GM12878 (cell line): ENCODE results near the gene PACS2. TPM values are rescaled to one million over a fixed set of nuclear protein-coding genes. Genes with fewer than 3 reads are reported as not detected.

Source experiments
- ATAC-seq: fragments of 200-7000 bp; cut with Tn5 transposase; 3 replicates; pipeline ENCODE4 v1.9.1; 2020; ENCODE audit warnings: mild to moderate bottlenecking, moderate library complexity
- BruUV-seq: library from RNA; stranded (reverse); fragments of 400-500 nt; replicated peaks from 2 replicates; lab custom pipeline; 2021; lab: Mats Ljungman, UMichigan
- CTCF ChIA-PET: fragments of 300-600 bp; sonication (Branson Sonifier 250); formaldehyde crosslinking; extraction: SDS; loops from one replicate; lab custom pipeline; 2021; ENCODE audit warnings: inconsistent platforms; lab: Yijun Ruan, JAX
- POLR2A ChIA-PET: fragments of 350-600 bp; formaldehyde crosslinking; extraction: SDS; loops from one replicate; lab custom pipeline; 2021; ENCODE audit warnings: inconsistent platforms; lab: Charles Lee
- RAD21 ChIA-PET: fragments of 300-600 bp; sonication (Branson Sonifier 250); formaldehyde crosslinking; loops from one replicate; lab custom pipeline; 2023; ENCODE audit warnings: antibody characterized with exemption; ENCODE audit not compliant: unreplicated experiment; lab: Charles Lee
- SMC1A ChIA-PET: fragments of 300-600 bp; sonication (Branson Sonifier 250); formaldehyde crosslinking; loops from one replicate; lab custom pipeline; 2023; ENCODE audit not compliant: unreplicated experiment, uncharacterized antibody; lab: Charles Lee
- DNase-seq: peaks from one replicate; pipeline ENCODE4 v3.0.0-alpha.2; 2011; ENCODE audit warnings: low read depth, low spot score
- FAIRE-seq: peaks from 3 replicates; lab custom pipeline; 2011; peaks lifted over from hg19 to GRCh38; lab: Jason Lieb, UNC
- H2AFZ ChIP-seq: 2 replicates; pipeline ENCODE4 v1.6.0; 2011; ENCODE audit warnings: low read depth, low read length, control low read depth; ENCODE audit not compliant: control insufficient read depth
- H3K27ac ChIP-seq: 2 replicates; pipeline ENCODE4 v1.5.1; 2011; ENCODE audit warnings: control low read depth; ENCODE audit not compliant: control insufficient read depth, insufficient read depth
- H3K27me3 ChIP-seq, 2 experiments: replicated peaks in 1 of 2; 2 replicates each; pipeline versions ENCODE4 v1.6.0 to v1.6.1; 2011; ENCODE audit warnings: low read length in 1 of 2; ENCODE audit not compliant: control insufficient read depth in 2 of 2, insufficient read depth in 2 of 2
- H3K36me3 ChIP-seq, 2 experiments: 2 replicates each; pipeline ENCODE4 v1.5.1; 2011; ENCODE audit warnings: low read length in 1 of 2; ENCODE audit not compliant: control insufficient read depth in 2 of 2, insufficient read depth in 2 of 2
- H3K4me1 ChIP-seq: 2 replicates; pipeline ENCODE4 v1.6.1; 2011; ENCODE audit warnings: mild to moderate bottlenecking, low read length, moderate library complexity, mixed read lengths; ENCODE audit not compliant: control insufficient read depth, insufficient read depth
- H3K4me2 ChIP-seq: 2 replicates; pipeline ENCODE4 v1.6.0; 2011; ENCODE audit warnings: control low read depth; ENCODE audit not compliant: control insufficient read depth, insufficient read depth
- H3K4me3 ChIP-seq: fragments of 200-600 bp; sonication (generic); 2 replicates; pipeline ENCODE4 v1.5.1; 2016
- H3K79me2 ChIP-seq: 2 replicates; pipeline ENCODE4 v1.6.0; 2011; ENCODE audit warnings: low read length; ENCODE audit not compliant: control insufficient read depth, insufficient read depth
- H3K9ac ChIP-seq: 2 replicates; pipeline ENCODE4 v1.8.0; 2011; ENCODE audit warnings: low read length, control low read depth, mixed read lengths; ENCODE audit not compliant: control insufficient read depth, insufficient read depth
- H3K9me3 ChIP-seq: replicated peaks from 3 replicates; pipeline ENCODE4 v1.5.1; 2011; ENCODE audit warnings: mild to moderate bottlenecking, low read length; ENCODE audit not compliant: control insufficient read depth, insufficient read depth
- H4K20me1 ChIP-seq: 2 replicates; pipeline ENCODE4 v1.6.0; 2011; ENCODE audit not compliant: control insufficient read depth, insufficient read depth
- CREM ChIP-seq: IDR thresholded peaks from 2 replicates; pipeline ENCODE4 v1.6.1; 2014; ENCODE audit warnings: antibody characterized with exemption, low read depth
- E2F4 ChIP-seq: IDR thresholded peaks from 2 replicates; pipeline ENCODE4 v1.6.1; 2012; ENCODE audit warnings: low read depth, low read length, improper control_type of control experiment
- E4F1 ChIP-seq: fragments of 450-650 bp; IDR thresholded peaks from 2 replicates; pipeline ENCODE4 v1.6.1; 2018; ENCODE audit warnings: borderline replicate concordance, mild to moderate bottlenecking; ENCODE audit not compliant: partially characterized antibody
- FOXM1 ChIP-seq: IDR thresholded peaks from 2 replicates; pipeline ENCODE4 v1.6.1; 2012; ENCODE audit warnings: low read depth, mild to moderate bottlenecking, inconsistent platforms, low read length, moderate library complexity
- PAX8 ChIP-seq: fragments of 450-650 bp; IDR thresholded peaks from 2 replicates; pipeline ENCODE4 v1.6.1; 2017; ENCODE audit warnings: mild to moderate bottlenecking, moderate library complexity
- PML ChIP-seq: IDR thresholded peaks from 2 replicates; pipeline ENCODE4 v1.6.1; 2012; ENCODE audit warnings: low read length, inconsistent platforms
- TCF12 ChIP-seq: IDR thresholded peaks from 2 replicates; pipeline ENCODE4 v1.6.1; 2011; ENCODE audit warnings: low read depth, mild to moderate bottlenecking, low read length
- whole genome bisulfite sequencing: methylation state at CpG from one replicate; pipeline ENCODE4 v1.1.6; 2016; ENCODE audit warnings: low lambda C conversion rate; ENCODE audit not compliant: insufficient replicate concordance, insufficient coverage; ENCODE audit errors: missing lambda C conversion rate; 5-methylcytosine and 5-hydroxymethylcytosine counted together
- in situ Hi-C: fragments of 300-500 bp; cut with MboI; formaldehyde crosslinking; loops from 9 replicates; pipeline ENCODE4 v1.14.3; 2018; ENCODE audit warnings: mixed read lengths
- intact Hi-C: fragments of 100-400 bp; cut with micrococcal nuclease; formaldehyde crosslinking; loops from one replicate; pipeline ENCODE4 v1.14.2; 2022; ENCODE audit not compliant: unreplicated experiment
- polyA plus RNA-seq, 11 experiments: library from polyadenylated mRNA; depleted of rRNA in 4 of 11; unstranded in 6 of 11; stranded (reverse) in 5 of 11; fragments of >200 nt; fragmentation: Nextera tagmentation in 4 of 11; fragmentation: Illumina TruSeq in 1 of 11; extraction: Ambion mirVana in 4 of 11; extraction: Trizol in 1 of 11; gene quantifications; 1 replicate in 1 of 11; 2 replicates in 10 of 11; pipeline versions ENCODE4 v1.2.1 to v1.2.3, GENCODE V29; 2011 to 2016; ENCODE audit warnings: inconsistent platforms in 2 of 11, missing spikeins in 2 of 11, low read depth in 1 of 11
- total RNA-seq, 4 experiments: library from RNA; depleted of rRNA in 3 of 4; stranded (reverse); fragments of >200 nt in 3 of 4; fragmentation: Illumina TruSeq in 1 of 4; extraction: Trizol in 1 of 4; gene quantifications; 2 replicates each; pipeline versions ENCODE4 v1.2.1 to v1.2.3, GENCODE V29; 2013 to 2021

PACS2 gene
- total and polyA plus RNA-seq, 10 of the 15 experiments (the other 5 are each of a cell fraction or from before 2014, with no cell fraction given) = 0.21 to 37.3 (median 9.4) TPM

GRCh38 chr14:105337433-105337832 lies 22.9 kb downstream of the PACS2 start:
- Histone ChIP-seq H2AFZ (no peak overlapping the region), H3K9ac (no peak overlapping the region), H3K4me3 (no peak overlapping the region), H3K4me1 (peaks cover 6% of the 10 kb centered on the region), H4K20me1 (peaks cover 3% of the 10 kb centered on the region; the same call in 1 of the 2 replicates), H3K9me3 (no peaks in the 10 kb centered on the region), H3K4me2 (no peak overlapping the region), H3K27me3 (no peaks in the 10 kb centered on the region), H3K27ac (no peak overlapping the region), H3K79me2 (no peaks in the 10 kb centered on the region), H3K36me3 (no peaks in the 10 kb centered on the region; a peak in 1 of 4 replicates)
- 62% methylated on average over 6 of the region's 6 CpGs for WGBS
- FAIRE-seq = no peak
- intact Hi-C loops (no loop called here), in situ Hi-C loops (no loop called here)
- ChIA-PET CTCF (no interaction called here), RAD21 (no interaction called here), POLR2A (no interaction called here), SMC1A (no interaction called here)
- DNase-seq = no peak
- ATAC-seq = no peak
- no TSS peak for BruUV-seq
- TF ChIP-seq E2F4 (no peak), CREM (no peak), E4F1 (no peak), TCF12 (no peak), PAX8 (no peak), PML (no peak), FOXM1 (no peak)
